GM12865 (cell line): ENCODE measurements around the gene HOXA3.

ENCODE experiments used
- DNase-seq: peaks from one replicate; pipeline ENCODE4 v3.0.0; 2010; ENCODE audit warnings: low read depth
- H3K4me3 ChIP-seq: 2 replicates; pipeline ENCODE4 v1.5.1; 2011; ENCODE audit warnings: mild to moderate bottlenecking, low read depth, low read length, control low read depth
- TF ChIP-seq, protein P1 (sequence below): IDR thresholded peaks from 2 replicates; pipeline ENCODE4 v1.5.1; 2011; ENCODE audit warnings: low read length, control low read depth, low read depth, inconsistent platforms; ENCODE audit not compliant: insufficient read depth; ENCODE audit errors: missing control alignments

The HOXA3 gene

DNA sequence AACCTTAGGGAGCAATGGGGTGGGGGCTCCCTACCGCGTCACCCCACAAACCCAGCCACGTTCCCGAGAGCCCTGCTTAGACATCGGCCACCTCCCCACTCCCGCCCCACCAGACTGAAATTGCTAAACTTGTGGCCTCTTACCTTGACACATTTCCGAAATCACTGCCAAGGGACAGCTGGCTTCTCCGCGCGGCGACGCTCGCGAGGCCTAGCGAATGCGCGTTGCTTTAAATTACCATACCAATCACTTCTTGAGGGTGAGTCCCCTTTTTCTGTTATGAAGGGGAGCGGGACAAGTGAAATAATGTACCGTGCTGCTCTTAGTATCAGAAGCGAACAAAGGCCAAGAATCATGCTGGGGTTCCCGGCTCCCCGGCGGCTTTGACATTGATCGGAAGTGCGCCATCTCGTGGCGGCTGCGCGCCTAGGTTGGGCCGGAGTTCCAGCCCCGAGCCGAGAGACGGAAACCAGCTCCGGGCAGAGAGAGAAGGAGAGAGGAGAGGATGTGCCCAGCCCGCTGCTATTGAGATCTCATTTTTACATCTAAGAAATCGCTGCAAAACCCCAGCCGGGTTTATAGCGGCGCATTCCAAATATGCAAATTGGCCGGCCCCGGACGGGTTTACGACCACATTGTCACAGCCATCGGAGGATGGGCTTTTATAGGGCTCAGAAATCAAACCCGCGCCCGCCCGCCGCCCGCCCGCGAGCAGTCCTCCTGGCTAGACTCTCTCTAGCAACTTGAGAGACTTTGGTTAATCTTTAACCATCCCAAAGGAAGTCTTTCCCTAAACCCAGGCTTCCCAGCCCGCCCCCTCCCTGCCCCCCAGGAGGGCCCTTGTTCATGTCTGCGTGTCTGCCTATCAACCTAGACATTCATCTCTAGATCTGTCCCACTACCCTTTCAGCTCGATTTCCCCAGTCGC is 27.4 kb upstream of the HOXA3 start:
- peak; percentile 34 for DNase-seq
- TF ChIP-seq, protein P1, sequence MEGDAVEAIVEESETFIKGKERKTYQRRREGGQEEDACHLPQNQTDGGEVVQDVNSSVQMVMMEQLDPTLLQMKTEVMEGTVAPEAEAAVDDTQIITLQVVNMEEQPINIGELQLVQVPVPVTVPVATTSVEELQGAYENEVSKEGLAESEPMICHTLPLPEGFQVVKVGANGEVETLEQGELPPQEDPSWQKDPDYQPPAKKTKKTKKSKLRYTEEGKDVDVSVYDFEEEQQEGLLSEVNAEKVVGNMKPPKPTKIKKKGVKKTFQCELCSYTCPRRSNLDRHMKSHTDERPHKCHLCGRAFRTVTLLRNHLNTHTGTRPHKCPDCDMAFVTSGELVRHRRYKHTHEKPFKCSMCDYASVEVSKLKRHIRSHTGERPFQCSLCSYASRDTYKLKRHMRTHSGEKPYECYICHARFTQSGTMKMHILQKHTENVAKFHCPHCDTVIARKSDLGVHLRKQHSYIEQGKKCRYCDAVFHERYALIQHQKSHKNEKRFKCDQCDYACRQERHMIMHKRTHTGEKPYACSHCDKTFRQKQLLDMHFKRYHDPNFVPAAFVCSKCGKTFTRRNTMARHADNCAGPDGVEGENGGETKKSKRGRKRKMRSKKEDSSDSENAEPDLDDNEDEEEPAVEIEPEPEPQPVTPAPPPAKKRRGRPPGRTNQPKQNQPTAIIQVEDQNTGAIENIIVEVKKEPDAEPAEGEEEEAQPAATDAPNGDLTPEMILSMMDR = peak; percentile 56
- H3K4me3 ChIP-seq = no peak overlapping the region

DNA sequence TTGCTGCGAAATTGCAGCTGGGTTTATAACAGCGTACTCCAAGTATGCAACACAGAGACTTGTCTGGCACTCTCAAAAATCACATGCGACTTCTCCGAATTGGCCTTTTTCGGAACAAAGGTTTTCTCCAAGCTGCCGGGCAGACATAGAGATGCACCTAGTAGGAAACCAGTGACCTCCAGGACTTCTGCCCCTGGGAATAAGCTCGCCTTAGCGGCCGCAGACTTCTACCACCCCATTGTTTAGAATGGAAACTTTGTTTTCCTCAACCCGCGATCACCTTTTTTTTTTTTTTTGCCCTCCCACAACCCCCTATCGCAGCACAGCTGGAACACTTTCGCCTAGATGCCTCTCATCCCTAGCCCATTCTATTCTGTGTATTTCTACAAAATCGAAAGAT is 26.6 kb upstream of the HOXA3 start:
- TF ChIP-seq, protein P1 = no peak
- H3K4me3 ChIP-seq = no peak overlapping the region
- DNase-seq = no peak

DNA sequence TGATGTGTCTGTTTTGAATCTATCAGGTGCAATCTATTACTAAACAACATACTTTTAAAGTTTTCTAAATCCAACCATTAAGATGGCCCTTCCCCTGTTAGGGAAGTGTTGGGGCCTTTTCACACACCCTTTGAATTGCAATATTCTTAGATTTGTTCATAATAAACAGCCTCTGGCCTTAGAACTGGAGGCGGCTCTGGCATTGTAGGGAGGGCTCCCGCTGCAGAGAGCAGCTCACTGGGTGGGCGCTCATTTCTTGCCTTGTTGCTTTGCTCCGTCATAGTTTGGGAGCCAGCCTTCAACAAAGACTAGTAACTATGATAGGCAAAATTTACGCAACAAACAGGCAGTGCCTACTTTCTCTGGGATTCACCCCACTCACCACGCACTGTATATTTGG is 26.0 kb upstream of the HOXA3 start:
- H3K4me3 ChIP-seq = no peak overlapping the region
- DNase-seq = no peak

DNA sequence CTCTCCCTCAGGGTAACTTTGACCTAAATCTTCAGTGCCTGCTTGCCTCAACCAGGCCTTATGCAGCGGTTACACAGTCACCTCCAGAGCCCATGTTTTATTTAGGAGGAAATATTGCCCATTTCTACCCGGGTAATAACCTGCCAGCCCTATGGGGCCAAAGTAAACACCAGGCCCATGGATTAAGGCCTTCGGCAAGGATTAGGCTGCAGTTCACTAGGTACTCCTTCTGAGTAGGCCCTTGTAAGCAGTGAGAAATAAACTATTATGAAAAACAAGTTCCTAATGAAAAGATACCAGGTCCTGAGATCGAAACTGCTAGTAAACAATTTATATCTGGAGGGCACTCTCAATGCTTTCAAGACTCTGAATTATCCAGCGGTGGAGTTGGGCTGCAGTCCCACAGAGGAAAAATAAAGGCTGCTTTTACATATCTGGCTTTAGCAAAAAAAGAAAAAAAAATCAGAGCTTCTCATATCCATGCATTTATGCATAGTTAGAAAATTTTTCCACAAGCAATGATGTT is 25.5 kb upstream of the HOXA3 start:
- DNase-seq = no peak
- TF ChIP-seq, protein P1 = no peak
- H3K4me3 ChIP-seq = no peak overlapping the region

More for the DNA sequence above, 26.0 kb upstream of the HOXA3 start:
- TF ChIP-seq, protein P1 = no peak

DNA sequence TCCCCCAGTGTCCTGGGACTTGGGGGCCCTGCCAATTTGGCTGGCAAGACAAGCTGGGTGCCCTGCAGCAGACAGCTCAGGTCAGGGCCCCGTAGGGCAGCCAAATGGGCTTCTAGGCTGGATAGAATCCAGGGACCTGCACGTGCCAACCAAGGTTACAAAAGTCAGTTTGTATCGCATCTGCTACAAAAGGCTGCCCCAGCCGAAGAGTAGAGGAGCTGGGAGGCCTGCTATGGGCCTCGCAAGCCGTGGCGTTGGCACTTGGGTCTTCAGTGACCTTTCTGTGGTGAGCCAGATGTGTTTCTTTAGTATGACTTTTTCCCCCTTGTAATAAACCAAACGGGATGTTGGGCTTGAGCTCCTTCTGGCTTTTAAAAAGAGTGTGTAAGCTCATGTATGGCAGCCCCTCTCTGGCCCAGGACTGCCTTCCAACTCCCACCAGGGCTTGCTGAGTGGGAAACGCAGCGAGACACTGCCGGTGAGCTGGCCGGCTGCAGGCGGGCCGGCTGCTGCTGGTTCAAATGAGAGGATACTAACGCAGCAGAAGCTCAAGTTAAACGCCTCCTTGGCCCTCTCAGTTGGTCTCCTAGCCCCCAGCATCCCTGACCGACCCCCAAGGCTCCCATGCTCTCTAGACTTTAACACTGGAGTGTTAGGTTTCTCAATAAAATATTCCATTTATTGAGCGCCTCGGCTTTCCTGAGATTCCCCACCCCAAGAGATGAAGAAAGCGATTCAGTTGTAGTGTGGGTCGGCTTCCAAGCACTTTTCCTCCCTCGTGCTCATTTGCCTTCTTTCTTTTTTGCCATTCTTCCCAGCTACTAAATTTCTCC is 24.8 kb upstream of the HOXA3 start:
- TF ChIP-seq, protein P1 = no peak
- H3K4me3 ChIP-seq = no peak overlapping the region
- DNase-seq = no peak

DNA sequence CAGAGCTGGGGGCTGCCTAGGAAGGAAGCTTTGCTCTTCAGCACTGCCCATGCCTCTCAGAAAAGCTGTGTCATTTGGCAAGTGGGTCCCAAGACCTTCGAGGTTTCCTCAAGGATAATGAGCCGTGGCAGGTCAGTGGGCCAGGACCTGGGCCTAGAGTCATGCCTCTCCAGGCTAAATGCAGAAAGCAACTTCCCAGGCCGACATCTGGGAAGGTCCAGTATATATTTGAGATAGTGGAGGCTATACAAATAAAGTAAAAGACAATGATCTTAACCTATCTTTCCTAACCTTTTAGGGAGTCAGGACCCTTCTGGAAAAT is 24.1 kb upstream of the HOXA3 start:
- H3K4me3 ChIP-seq = no peak overlapping the region
- no peak for DNase-seq
- TF ChIP-seq, protein P1 = no peak
